Measurements from ENCODE around the gene SMIM26.
A peak's percentile ranks its signal among the peaks of the same experiment; 100 is the strongest.

The SMIM26 gene

GRCh38 chr20:18585134-18585533 is 17.9 kb downstream of the SMIM26 start:
- no peak for DNase-seq (ENCODE audit: low read depth)

- DNase-seq (ENCODE audit: low read depth): peak; percentile 87
These were observed 20.7 kb downstream of the SMIM26 start, which contains the start of gene DTD1 for GRCh38 chr20:18587665-18588573. Gene DTD1 (plus strand): TSS chr20:18588054. CDS start chr20:18588073, 19 bp downstream.

- no peak for DNase-seq (ENCODE audit: low read depth)
These were observed 21.3 kb downstream of the SMIM26 start for GRCh38 chr20:18588574-18588933.

GRCh38 chr20:18589941-18590674 is 22.9 kb downstream of the SMIM26 start:
- no peak for DNase-seq (ENCODE audit: low read depth)

- DNase-seq (ENCODE audit: low read depth): no peak
These were observed 29.0 kb downstream of the SMIM26 start for GRCh38 chr20:18596270-18596669.

- no peak for DNase-seq (ENCODE audit: low read depth)
These were observed 42.5 kb downstream of the SMIM26 start for GRCh38 chr20:18609741-18610140.

GRCh38 chr20:18611492-18611891 is 44.3 kb downstream of the SMIM26 start:
- no peak for DNase-seq (ENCODE audit: low read depth)

GRCh38 chr20:18613553-18613952 is 46.3 kb downstream of the SMIM26 start:
- no peak for DNase-seq (ENCODE audit: low read depth)

GRCh38 chr20:18614244-18614643 is 47.0 kb downstream of the SMIM26 start:
- no peak for DNase-seq (ENCODE audit: low read depth)

- no peak for DNase-seq (ENCODE audit: low read depth)
These were observed 47.9 kb downstream of the SMIM26 start for GRCh38 chr20:18615020-18615650.

All from stimulated activated CD8-positive, alpha-beta memory T cell treated with anti-CD3 and anti-CD28 coated beads, Interleukin-4, amount 100 ng/mL, for 24 hours (primary cell).